ENCODE data around the gene FCAMR.

GRCh38 chr1:206944703-206945102, 25.6 kb downstream of the FCAMR start:
- TF ChIP-seq CTCF (optimal IDR thresholded peaks at IDR 0.05 in 1 of 3, IDR thresholded peaks at IDR 0.05 in 1 of 3, conservative IDR thresholded peaks at IDR 0.05 in 1 of 3; ENCODE audit: extremely low read depth in 1 of 3, insufficient read depth in 2 of 3, low read length in 3 of 3) (no peak), EZH2 (IDR thresholded peaks at IDR 0.05; ENCODE audit: low read length) (no peak)

Measured in keratinocyte (primary cell).